ENCODE measurements around the gene BRCC3.

The BRCC3 gene

GRCh38 chrX:155052738-155053498 lies 18.4 kb upstream of the BRCC3 start:
- H3K36me3 ChIP-seq (ENCODE audit: insufficient read depth, insufficient read length, low read length), result peaks cover 5% of the 10 kb centered on the region
- no peak overlapping the region for H3K9ac ChIP-seq (ENCODE audit: insufficient read length, low read depth)
- no peaks in the 10 kb centered on the region for H3K9me3 ChIP-seq (ENCODE audit: insufficient read depth, low read length)
- DNase-seq (ENCODE audit: low read depth, low spot score), result no peak
- H3K4me3 ChIP-seq (ENCODE audit: insufficient read length, low read depth), result no peak overlapping the region
- TF ChIP-seq SUZ12 (IDR thresholded peaks at IDR 0.05; ENCODE audit: extremely low read depth, insufficient read depth, insufficient read length), result no peak
- no peak for TF ChIP-seq YY1 (IDR thresholded peaks at IDR 0.05; ENCODE audit: insufficient read depth, insufficient read length)
- TF ChIP-seq ZNF274 (IDR thresholded peaks at IDR 0.05; ENCODE audit: low read depth, low read length), result no peak
- H3K4me1 ChIP-seq (ENCODE audit: insufficient read depth, insufficient read length), result no peaks in the 10 kb centered on the region
- H3K27me3 ChIP-seq (ENCODE audit: insufficient read depth, insufficient read length), result no peaks in the 10 kb centered on the region

DNA sequence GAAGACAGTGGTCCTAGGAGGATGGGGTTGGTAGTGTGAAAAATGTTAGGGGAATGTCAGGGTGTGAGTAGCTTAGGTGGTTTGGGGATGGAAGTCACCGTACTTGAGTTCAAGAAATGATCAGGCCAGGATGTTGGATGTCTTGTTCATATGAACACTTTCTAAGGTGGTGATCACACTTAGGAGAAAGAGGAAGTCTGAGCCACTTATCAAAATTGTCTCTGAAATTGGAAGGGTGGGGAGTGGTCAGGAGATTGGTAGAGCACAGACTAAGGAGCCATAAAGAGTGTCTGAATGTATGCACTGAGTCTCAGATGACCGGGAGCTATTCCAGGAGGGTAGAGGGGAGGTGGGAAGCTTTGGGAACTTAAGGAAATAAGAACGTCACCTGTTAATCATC lies 17.7 kb upstream of the BRCC3 start:
- Histone ChIP-seq H3K4me1 (ENCODE audit: insufficient read depth, insufficient read length) (no peaks in the 10 kb centered on the region), H3K36me3 (ENCODE audit: insufficient read depth, insufficient read length, low read length) (peaks cover 7% of the 10 kb centered on the region), H3K4me3 (ENCODE audit: insufficient read length, low read depth) (no peak overlapping the region), H3K27me3 (ENCODE audit: insufficient read depth, insufficient read length) (no peaks in the 10 kb centered on the region), H3K9me3 (ENCODE audit: insufficient read depth, low read length) (no peaks in the 10 kb centered on the region), H3K9ac (ENCODE audit: insufficient read length, low read depth) (no peak overlapping the region)
- no peak for DNase-seq (ENCODE audit: low read depth, low spot score)
- TF ChIP-seq SUZ12 (IDR thresholded peaks at IDR 0.05; ENCODE audit: extremely low read depth, insufficient read depth, insufficient read length) (no peak), YY1 (IDR thresholded peaks at IDR 0.05; ENCODE audit: insufficient read depth, insufficient read length) (no peak), ZNF274 (IDR thresholded peaks at IDR 0.05; ENCODE audit: low read depth, low read length) (no peak)

- Histone ChIP-seq H3K27me3 (ENCODE audit: insufficient read depth, insufficient read length) (no peaks in the 10 kb centered on the region), H3K9ac (ENCODE audit: insufficient read length, low read depth) (no peak overlapping the region), H3K9me3 (ENCODE audit: insufficient read depth, low read length) (no peaks in the 10 kb centered on the region), H3K36me3 (ENCODE audit: insufficient read depth, insufficient read length, low read length) (peaks cover 7% of the 10 kb centered on the region), H3K4me1 (ENCODE audit: insufficient read depth, insufficient read length) (no peaks in the 10 kb centered on the region), H3K4me3 (ENCODE audit: insufficient read length, low read depth) (no peak overlapping the region)
- DNase-seq (ENCODE audit: low read depth, low spot score), result no peak
- no peak for TF ChIP-seq ZNF274 (IDR thresholded peaks at IDR 0.05; ENCODE audit: low read depth, low read length)
- TF ChIP-seq SUZ12 (IDR thresholded peaks at IDR 0.05; ENCODE audit: extremely low read depth, insufficient read depth, insufficient read length), result no peak
- TF ChIP-seq YY1 (IDR thresholded peaks at IDR 0.05; ENCODE audit: insufficient read depth, insufficient read length), result no peak
Observed at GRCh38 chrX:155054255-155054654, 17.1 kb upstream of the BRCC3 start.

GRCh38 chrX:155055494-155055893 lies 15.8 kb upstream of the BRCC3 start:
- Histone ChIP-seq H3K9me3 (ENCODE audit: insufficient read depth, low read length) (no peaks in the 10 kb centered on the region), H3K27me3 (ENCODE audit: insufficient read depth, insufficient read length) (no peaks in the 10 kb centered on the region), H3K4me3 (ENCODE audit: insufficient read length, low read depth) (no peak overlapping the region), H3K9ac (ENCODE audit: insufficient read length, low read depth) (no peak overlapping the region), H3K4me1 (ENCODE audit: insufficient read depth, insufficient read length) (no peaks in the 10 kb centered on the region), H3K36me3 (ENCODE audit: insufficient read depth, insufficient read length, low read length) (peaks cover 3% of the 10 kb centered on the region)
- TF ChIP-seq SUZ12 (IDR thresholded peaks at IDR 0.05; ENCODE audit: extremely low read depth, insufficient read depth, insufficient read length) (no peak), ZNF274 (IDR thresholded peaks at IDR 0.05; ENCODE audit: low read depth, low read length) (no peak), YY1 (IDR thresholded peaks at IDR 0.05; ENCODE audit: insufficient read depth, insufficient read length) (no peak)
- DNase-seq (ENCODE audit: low read depth, low spot score), result no peak

DNA sequence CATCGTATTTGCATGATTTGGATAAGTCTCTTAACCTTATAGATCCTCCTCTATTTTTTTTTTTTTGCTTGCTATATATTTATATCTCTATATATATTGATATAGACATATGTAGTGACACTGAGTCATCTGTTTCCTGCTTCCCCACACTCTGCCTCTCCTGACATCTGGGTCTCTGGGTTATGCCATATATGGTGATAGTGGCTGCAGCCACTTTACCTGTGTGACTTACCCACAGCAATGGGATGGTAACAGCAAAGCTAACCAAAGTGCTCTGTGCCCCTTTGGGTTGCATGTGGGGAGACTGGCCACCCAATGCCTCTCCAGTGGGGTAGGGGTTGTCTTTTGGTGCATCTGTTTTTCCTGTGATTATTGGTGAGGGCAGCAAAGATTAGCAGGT lies 14.8 kb upstream of the BRCC3 start:
- Histone ChIP-seq H3K36me3 (ENCODE audit: insufficient read depth, insufficient read length, low read length) (peaks cover 3% of the 10 kb centered on the region), H3K27me3 (ENCODE audit: insufficient read depth, insufficient read length) (no peaks in the 10 kb centered on the region), H3K9ac (ENCODE audit: insufficient read length, low read depth) (no peak overlapping the region), H3K9me3 (ENCODE audit: insufficient read depth, low read length) (no peaks in the 10 kb centered on the region), H3K4me1 (ENCODE audit: insufficient read depth, insufficient read length) (no peaks in the 10 kb centered on the region), H3K4me3 (ENCODE audit: insufficient read length, low read depth) (no peak overlapping the region)
- TF ChIP-seq YY1 (IDR thresholded peaks at IDR 0.05; ENCODE audit: insufficient read depth, insufficient read length) (no peak), ZNF274 (IDR thresholded peaks at IDR 0.05; ENCODE audit: low read depth, low read length) (no peak), SUZ12 (IDR thresholded peaks at IDR 0.05; ENCODE audit: extremely low read depth, insufficient read depth, insufficient read length) (no peak)
- no peak for DNase-seq (ENCODE audit: low read depth, low spot score)

GRCh38 chrX:155056877-155057792 lies 14.2 kb upstream of the BRCC3 start:
- TF ChIP-seq YY1 (IDR thresholded peaks at IDR 0.05; ENCODE audit: insufficient read depth, insufficient read length) (no peak), ZNF274 (IDR thresholded peaks at IDR 0.05; ENCODE audit: low read depth, low read length) (no peak), SUZ12 (IDR thresholded peaks at IDR 0.05; ENCODE audit: extremely low read depth, insufficient read depth, insufficient read length) (no peak)
- Histone ChIP-seq H3K9ac (ENCODE audit: insufficient read length, low read depth) (no peak overlapping the region), H3K9me3 (ENCODE audit: insufficient read depth, low read length) (no peaks in the 10 kb centered on the region), H3K4me3 (ENCODE audit: insufficient read length, low read depth) (no peak overlapping the region), H3K36me3 (ENCODE audit: insufficient read depth, insufficient read length, low read length) (peaks cover 3% of the 10 kb centered on the region), H3K4me1 (ENCODE audit: insufficient read depth, insufficient read length) (no peaks in the 10 kb centered on the region), H3K27me3 (ENCODE audit: insufficient read depth, insufficient read length) (no peaks in the 10 kb centered on the region)
- peak; percentile 38 for DNase-seq (ENCODE audit: low read depth, low spot score)

DNA sequence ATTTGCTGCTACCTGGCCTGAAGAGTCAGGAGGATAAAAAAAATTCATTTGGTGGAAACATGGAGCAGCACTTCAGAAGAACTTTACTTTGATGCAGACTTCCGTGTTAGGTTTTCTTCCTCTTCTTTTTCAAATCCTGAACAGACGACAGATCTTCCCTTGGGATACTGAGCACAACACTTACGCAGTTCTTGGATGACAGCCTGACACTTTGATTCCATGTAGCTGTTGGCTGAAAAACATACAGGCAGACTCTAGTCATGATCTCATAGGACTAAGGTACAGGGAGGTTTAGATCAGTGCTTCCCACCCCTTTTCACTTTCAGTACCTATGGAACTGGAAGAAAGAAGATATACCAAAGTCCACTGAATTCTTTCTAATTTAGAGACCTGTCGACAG lies 9.5 kb upstream of the BRCC3 start:
- no peak for DNase-seq (ENCODE audit: low read depth, low spot score)
- H3K4me1 ChIP-seq (ENCODE audit: insufficient read depth, insufficient read length), result no peaks in the 10 kb centered on the region
- H3K27me3 ChIP-seq (ENCODE audit: insufficient read depth, insufficient read length), result no peaks in the 10 kb centered on the region
- H3K9ac ChIP-seq (ENCODE audit: insufficient read length, low read depth), result no peak overlapping the region
- no peaks in the 10 kb centered on the region for H3K9me3 ChIP-seq (ENCODE audit: insufficient read depth, low read length)
- H3K36me3 ChIP-seq (ENCODE audit: insufficient read depth, insufficient read length, low read length), result peaks cover 3% of the 10 kb centered on the region
- H3K4me3 ChIP-seq (ENCODE audit: insufficient read length, low read depth), result no peak overlapping the region
- no peak for TF ChIP-seq ZNF274 (IDR thresholded peaks at IDR 0.05; ENCODE audit: low read depth, low read length)
- TF ChIP-seq YY1 (IDR thresholded peaks at IDR 0.05; ENCODE audit: insufficient read depth, insufficient read length), result no peak
- TF ChIP-seq SUZ12 (IDR thresholded peaks at IDR 0.05; ENCODE audit: extremely low read depth, insufficient read depth, insufficient read length), result no peak
